Tibial nerve (tissue), 4 donors: Measurements from ENCODE around the gene CDK5R2. TPM values are rescaled to one million over a fixed set of nuclear protein-coding genes. Genes with fewer than 3 reads are reported as not detected.

Source experiments
- DNase-seq, 2 donors: peaks; one replicate each; pipeline ENCODE4 v3.0.0-alpha.2; 2019; ENCODE audit warnings: low spot score in 2 of 2
- H3K27ac ChIP-seq, 4 donors: fragments of 200-600 bp; sonication (generic) in 3 of 4; one replicate each; pipeline ENCODE4 v1.5.1; 2017 to 2019; ENCODE audit warnings: mild to moderate bottlenecking in 1 of 4
- H3K27me3 ChIP-seq, 2 donors: fragments of 200-600 bp; sonication (generic) in 1 of 2; one replicate each; pipeline versions ENCODE4 v1.5.1 to v1.6.0; 2017 to 2019
- H3K36me3 ChIP-seq, 3 donors: fragments of 200-600 bp; sonication (generic); one replicate each; pipeline ENCODE4 v1.5.1; 2018 to 2019
- H3K4me1 ChIP-seq, 4 donors: fragments of 200-600 bp; sonication (generic) in 3 of 4; one replicate each; pipeline ENCODE4 v1.5.1; 2017 to 2019
- H3K4me3 ChIP-seq, 4 donors: fragments of 200-600 bp; sonication (generic) in 3 of 4; one replicate each; pipeline ENCODE4 v1.5.1; 2017 to 2019; ENCODE audit warnings: mild to moderate bottlenecking in 1 of 4, moderate library complexity in 1 of 4
- H3K9me3 ChIP-seq, 4 donors: fragments of 200-600 bp; sonication (generic) in 3 of 4; one replicate each; pipeline ENCODE4 v1.5.1; 2017 to 2019
- CTCF ChIP-seq, 5 experiments: fragments of 200-600 bp in 3 of 5; fragments of 450-650 bp in 2 of 5; sonication (generic) in 3 of 5; IDR thresholded peaks; one replicate each; pipeline ENCODE4 v1.5.1; 2016 to 2019; ENCODE audit warnings: antibody characterized with exemption in 5 of 5, mild to moderate bottlenecking in 3 of 5, moderate library complexity in 2 of 5
- EP300 ChIP-seq, 2 donors: sonication (generic); formaldehyde crosslinking; IDR thresholded peaks; one replicate each; pipeline ENCODE4 v1.6.1; 2017; ENCODE audit warnings: antibody characterized with exemption in 2 of 2, mild to moderate bottlenecking in 1 of 2
- POLR2A ChIP-seq, 2 donors: fragments of 450-650 bp; IDR thresholded peaks; one replicate each; pipeline ENCODE4 v1.6.1; 2017; ENCODE audit warnings: antibody characterized with exemption in 2 of 2, mild to moderate bottlenecking in 2 of 2, moderate library complexity in 2 of 2
- WGBS, 2 donors: methylation state at CpG; one replicate each; pipeline ENCODE4 v1.1.5; 2018; 5-methylcytosine and 5-hydroxymethylcytosine counted together
- total RNA-seq, 4 donors: library from RNA; depleted of rRNA; stranded (reverse); fragments of >200 nt; gene quantifications; one replicate each; pipeline ENCODE4 v1.1.0, GENCODE V29; 2016

The CDK5R2 gene
- total RNA-seq, 4 donors from 2014 or later = not detected

GRCh38 chr2:218979846-218980734 is 20.6 kb downstream of the CDK5R2 start:
- 1 to 3% methylated on average over 31 to 39 of the region's 39 CpGs for WGBS, 2 donors

GRCh38 chr2:218980735-218981389 is 21.4 kb downstream of the CDK5R2 start:
- peaks cover 0 to 60% (median 37%) of the 10 kb centered on the region in 4 donors for H3K4me1 ChIP-seq

More at GRCh38 chr2:218979846-218980734, 20.6 kb downstream of the CDK5R2 start:
- no peak overlapping the region for H3K27ac ChIP-seq
- H3K27me3 ChIP-seq = peaks cover 6 to 97% of the 10 kb centered on the region in 2 donors
- H3K9me3 ChIP-seq = no peaks in the 10 kb centered on the region
- TF ChIP-seq POLR2A (IDR thresholded peaks at IDR 0.05) (no peak), CTCF (IDR thresholded peaks at IDR 0.05) (peak; percentile 78 to 93 (median 88))
- H3K4me1 ChIP-seq = peaks cover 0 to 52% (median 34%) of the 10 kb centered on the region in 4 donors
- no peaks in the 10 kb centered on the region for H3K36me3 ChIP-seq
- peak overlapping the region in 2 of 4 donors; percentile 0 to 9 for H3K4me3 ChIP-seq
- peak; percentile 58 to 72 for DNase-seq

GRCh38 chr2:218981390-218981880 is 22.0 kb downstream of the CDK5R2 start:
- H3K9me3 ChIP-seq = no peaks in the 10 kb centered on the region
- peaks cover 0 to 60% (median 37%) of the 10 kb centered on the region in 4 donors for H3K4me1 ChIP-seq
- TF ChIP-seq EP300 (IDR thresholded peaks at IDR 0.05) (no peak), POLR2A (IDR thresholded peaks at IDR 0.05) (no peak), CTCF (IDR thresholded peaks at IDR 0.05) (no peak)
- DNase-seq = no peak
- WGBS, 2 donors = 4 to 5% methylated on average over 13 to 24 of the region's 46 CpGs
- no peaks in the 10 kb centered on the region for H3K36me3 ChIP-seq
- peak overlapping the region in 2 of 4 donors; percentile 3 to 44 for H3K4me3 ChIP-seq
- no peak overlapping the region for H3K27ac ChIP-seq
- H3K27me3 ChIP-seq = peaks cover 6 to 97% of the 10 kb centered on the region in 2 donors

More at GRCh38 chr2:218980735-218981389, 21.4 kb downstream of the CDK5R2 start:
- Histone ChIP-seq H3K36me3 (no peaks in the 10 kb centered on the region), H3K9me3 (no peaks in the 10 kb centered on the region), H3K4me3 (peak overlapping the region in 1 of 4 donors; percentile 44), H3K27me3 (peaks cover 6 to 97% of the 10 kb centered on the region in 2 donors), H3K27ac (no peak overlapping the region)
- DNase-seq = no peak
- WGBS, 2 donors = 6 to 8% methylated on average over 26 of the region's 26 CpGs
- TF ChIP-seq POLR2A (IDR thresholded peaks at IDR 0.05) (no peak), CTCF (IDR thresholded peaks at IDR 0.05) (no peak), EP300 (IDR thresholded peaks at IDR 0.05) (no peak)

- 1% methylated on average over 18 to 56 of the region's 69 CpGs for WGBS, 2 donors
- H3K36me3 ChIP-seq = no peaks in the 10 kb centered on the region
- H3K4me1 ChIP-seq = peaks cover 0 to 60% (median 37%) of the 10 kb centered on the region in 4 donors
- DNase-seq = no peak
- H3K4me3 ChIP-seq = peak overlapping the region; percentile 3 to 44 (median 19)
- H3K9me3 ChIP-seq = no peaks in the 10 kb centered on the region
- TF ChIP-seq CTCF (IDR thresholded peaks at IDR 0.05) (no peak), EP300 (IDR thresholded peaks at IDR 0.05) (no peak), POLR2A (IDR thresholded peaks at IDR 0.05) (no peak)
- H3K27ac ChIP-seq = no peak overlapping the region
- peaks cover 6 to 97% of the 10 kb centered on the region in 2 donors for H3K27me3 ChIP-seq
Observed at GRCh38 chr2:218981881-218982585, 22.6 kb downstream of the CDK5R2 start.
